ENCODE measurements around the gene CYS1.

The CYS1 gene

GRCh38 chr2:10071176-10071575 lies 9.0 kb downstream of the CYS1 start:
- DNase-seq: no peak

GRCh38 chr2:10067881-10068280 lies 12.3 kb downstream of the CYS1 start:
- no peak for DNase-seq

GRCh38 chr2:10067330-10067729 lies 12.9 kb downstream of the CYS1 start:
- no peak for DNase-seq

- no peak for DNase-seq
These were observed 14.5 kb downstream of the CYS1 start for GRCh38 chr2:10065773-10066055.

GRCh38 chr2:10064932-10065772 lies 15.1 kb downstream of the CYS1 start:
- DNase-seq: peak; percentile 65

GRCh38 chr2:10063566-10063965 lies 16.6 kb downstream of the CYS1 start:
- DNase-seq: no peak

GRCh38 chr2:10062931-10063365 lies 17.3 kb downstream of the CYS1 start:
- DNase-seq: no peak

- no peak for DNase-seq
These were observed 18.8 kb downstream of the CYS1 start for GRCh38 chr2:10061221-10061925.

- no peak for DNase-seq
These were observed 20.5 kb downstream of the CYS1 start for GRCh38 chr2:10059552-10060335.

GRCh38 chr2:10059016-10059351 lies 21.2 kb downstream of the CYS1 start:
- DNase-seq: no peak

GRCh38 chr2:10058251-10059015 lies 21.8 kb downstream of the CYS1 start:
- no peak for DNase-seq

GRCh38 chr2:10057231-10058107 lies 22.7 kb downstream of the CYS1 start:
- DNase-seq: no peak

GRCh38 chr2:10056439-10056838 lies 23.8 kb downstream of the CYS1 start:
- DNase-seq: no peak

GRCh38 chr2:10054976-10055375 lies 25.2 kb downstream of the CYS1 start:
- DNase-seq: no peak

- no peak for DNase-seq
These were observed 25.8 kb downstream of the CYS1 start for GRCh38 chr2:10054424-10054823.

GRCh38 chr2:10053351-10053750 lies 26.9 kb downstream of the CYS1 start:
- DNase-seq: no peak

GRCh38 chr2:10052216-10052615 lies 28.0 kb downstream of the CYS1 start:
- no peak for DNase-seq

GRCh38 chr2:10048501-10049171 lies 31.6 kb downstream of the CYS1 start:
- DNase-seq: peak; percentile 57

GRCh38 chr2:10047616-10048500 lies 32.4 kb downstream of the CYS1 start:
- no peak for DNase-seq

GRCh38 chr2:10046931-10047330 lies 33.3 kb downstream of the CYS1 start:
- DNase-seq: no peak

All from RPMI8226 (cell line).